SK-N-SH (cell line): ENCODE results near the gene SH3GL2. TPM values are rescaled to one million over a fixed set of nuclear protein-coding genes. Genes with fewer than 3 reads are reported as not detected.

Experiments
- CTCF ChIA-PET: fragments of 300-600, 350-600 bp; formaldehyde crosslinking; extraction: SDS; loops from one replicate; lab custom pipeline; 2021; lab: Yijun Ruan, JAX
- POLR2A ChIA-PET: fragments of 350-600 bp; sonication (Branson Sonifier 250); formaldehyde crosslinking; extraction: SDS; loops from one replicate; lab custom pipeline; 2020; ENCODE audit warnings: antibody characterized with exemption, inconsistent platforms; lab: Yijun Ruan, JAX
- DNase-seq: peaks from one replicate; pipeline ENCODE4 v3.0.0; 2012
- H2AFZ ChIP-seq: fragments of 200-600 bp; sonication (generic); 2 replicates; pipeline ENCODE4 v1.8.1; 2016; ENCODE audit warnings: antibody characterized with exemption, mild to moderate bottlenecking, low read depth
- H3F3A ChIP-seq: fragments of 200-600 bp; sonication (generic); replicated peaks from 2 replicates; pipeline ENCODE3; 2016; ENCODE audit warnings: antibody characterized with exemption, mild to moderate bottlenecking; ENCODE audit not compliant: insufficient read depth
- H3K27ac ChIP-seq, 2 experiments: fragments of 200-500 bp in 1 of 2; fragments of 200-600 bp in 1 of 2; sonication (Bioruptor generic) in 1 of 2; sonication (generic), shearing (Covaris generic) in 1 of 2; 2 replicates each; pipeline versions ENCODE4 v1.5.1 to v1.6.1; 2014 to 2016; ENCODE audit warnings: low read depth in 2 of 2, inconsistent platforms in 1 of 2, low read length in 1 of 2, mild to moderate bottlenecking in 1 of 2, mixed read lengths in 1 of 2
- H3K27me3 ChIP-seq: fragments of 200-600 bp; sonication (generic), shearing (Covaris generic); 2 replicates; pipeline ENCODE4 v1.6.1; 2016; ENCODE audit warnings: mixed run types; ENCODE audit not compliant: insufficient read depth
- H3K36me3 ChIP-seq, 2 experiments: fragments of 200-500 bp in 1 of 2; fragments of 200-600 bp in 1 of 2; sonication (Bioruptor generic) in 1 of 2; sonication (generic) in 1 of 2; replicated peaks in 1 of 2; 2 replicates each; pipeline versions ENCODE3 to v1.5.1; 2014 to 2016; ENCODE audit warnings: low read length in 1 of 2, mild to moderate bottlenecking in 1 of 2; ENCODE audit not compliant: insufficient read depth in 2 of 2, control insufficient read depth in 1 of 2
- H3K4me1 ChIP-seq, 2 experiments: fragments of 200-500 bp in 1 of 2; fragments of 200-600 bp in 1 of 2; sonication (Bioruptor generic) in 1 of 2; sonication (generic), shearing (Covaris generic) in 1 of 2; 2 replicates each; pipeline versions ENCODE4 v1.5.1 to v1.6.1; 2014 to 2016; ENCODE audit warnings: low read depth in 1 of 2, low read length in 1 of 2, mixed run types in 1 of 2; ENCODE audit not compliant: insufficient read depth in 2 of 2, control insufficient read depth in 1 of 2
- H3K4me2 ChIP-seq: fragments of 200-600 bp; sonication (generic), shearing (Covaris generic); 2 replicates; pipeline ENCODE4 v1.6.1; 2017; ENCODE audit warnings: mixed run types
- H3K4me3 ChIP-seq, 2 experiments: fragments of 200-500 bp in 1 of 2; fragments of 200-600 bp in 1 of 2; sonication (Bioruptor generic) in 1 of 2; sonication (generic), shearing (Covaris generic) in 1 of 2; 2 replicates each; pipeline versions ENCODE4 v1.5.1 to v1.8.1; 2014 to 2016; ENCODE audit warnings: low read depth in 2 of 2, inconsistent platforms in 1 of 2, low read length in 1 of 2, mild to moderate bottlenecking in 1 of 2, mixed read lengths in 1 of 2, moderate library complexity in 1 of 2
- H3K79me2 ChIP-seq: fragments of 200-600 bp; sonication (generic); 2 replicates; pipeline ENCODE4 v1.8.1; 2017; ENCODE audit warnings: mild to moderate bottlenecking; ENCODE audit not compliant: insufficient read depth
- H3K9ac ChIP-seq: fragments of 200-600 bp; sonication (generic); 2 replicates; pipeline ENCODE4 v1.6.1; 2017; ENCODE audit warnings: mixed run types
- H3K9me2 ChIP-seq: fragments of 200-600 bp; sonication (generic); 2 replicates; pipeline ENCODE4 v1.6.1; 2017; ENCODE audit warnings: mixed run types
- H3K9me3 ChIP-seq: fragments of 200-600 bp; sonication (generic); 2 replicates; pipeline ENCODE4 v1.6.1; 2017; ENCODE audit warnings: mixed run types, mild to moderate bottlenecking, moderate library complexity
- H4K20me1 ChIP-seq: fragments of 200-600 bp; sonication (generic); 2 replicates; pipeline ENCODE4 v1.6.1; 2017; ENCODE audit warnings: mild to moderate bottlenecking, mixed run types; ENCODE audit not compliant: insufficient read depth
- CHD2 ChIP-seq: fragments of 150-350 bp; IDR thresholded peaks from 2 replicates; pipeline ENCODE4 v1.6.1; 2018; ENCODE audit warnings: low read length; ENCODE audit not compliant: partially characterized antibody
- ELF1 ChIP-seq: IDR thresholded peaks from 2 replicates; pipeline ENCODE4 v1.4.0; 2012
- EP300 ChIP-seq, 2 experiments: IDR thresholded peaks; 2 replicates each; pipeline versions ENCODE4 v1.4.0 to v1.6.1; 2012; ENCODE audit warnings: borderline replicate concordance in 1 of 2, low read depth in 1 of 2, low read length in 1 of 2
- FOSL2 ChIP-seq: IDR thresholded peaks from 2 replicates; pipeline ENCODE4 v1.4.0; 2012; ENCODE audit warnings: low read depth, mild to moderate bottlenecking, moderate library complexity, borderline replicate concordance
- FOXM1 ChIP-seq: IDR thresholded peaks from 2 replicates; pipeline ENCODE4 v1.4.0; 2012; ENCODE audit warnings: low read depth, mild to moderate bottlenecking
- GATA2 ChIP-seq: sonication (generic); formaldehyde crosslinking; IDR thresholded peaks from 2 replicates; pipeline ENCODE4 v1.5.0; 2020; ENCODE audit warnings: mild to moderate bottlenecking, missing genetic modification reagents
- JUND ChIP-seq: IDR thresholded peaks from 2 replicates; pipeline ENCODE4 v1.4.0; 2012
- MEF2A ChIP-seq: IDR thresholded peaks from 2 replicates; pipeline ENCODE4 v1.4.0; 2012; ENCODE audit warnings: low read depth, borderline replicate concordance
- MXI1 ChIP-seq: IDR thresholded peaks from 2 replicates; pipeline ENCODE4 v1.6.1; 2012; ENCODE audit warnings: mild to moderate bottlenecking, low read depth, low read length, improper control_type of control experiment
- NFIC ChIP-seq: IDR thresholded peaks from 2 replicates; pipeline ENCODE4 v1.4.0; 2012; ENCODE audit warnings: borderline replicate concordance
- NRF1 ChIP-seq: IDR thresholded peaks from 2 replicates; pipeline ENCODE4 v1.6.1; 2012; ENCODE audit warnings: low read depth, mild to moderate bottlenecking, low read length
- RAD21 ChIP-seq: IDR thresholded peaks from 2 replicates; pipeline ENCODE4 v1.6.1; 2012; ENCODE audit warnings: mild to moderate bottlenecking, low read length
- RCOR1 ChIP-seq: fragments of 150-350 bp; IDR thresholded peaks from 2 replicates; pipeline ENCODE4 v1.6.1; 2017; ENCODE audit warnings: antibody characterized with exemption, low read length
- RFX5 ChIP-seq: IDR thresholded peaks from 2 replicates; pipeline ENCODE4 v1.6.1; 2012; ENCODE audit warnings: mild to moderate bottlenecking, improper control_type of control experiment, low read length
- SMC3 ChIP-seq: IDR thresholded peaks from 2 replicates; pipeline ENCODE4 v1.6.1; 2012; ENCODE audit warnings: low read depth, low read length, improper control_type of control experiment
- YY1 ChIP-seq: IDR thresholded peaks from 2 replicates; pipeline ENCODE4 v1.4.0; 2012; ENCODE audit warnings: low read depth, mild to moderate bottlenecking
- WGBS: methylation state at CpG from one replicate; pipeline ENCODE4 v1.1.6; 2017; ENCODE audit warnings: low lambda C conversion rate; 5-methylcytosine and 5-hydroxymethylcytosine counted together
- polyA plus RNA-seq, 3 experiments: library from polyadenylated mRNA; depleted of rRNA; stranded (reverse); fragments of >200 nt; gene quantifications; 2 replicates each; pipeline ENCODE4 v1.2.3, GENCODE V29; 2012
- TF ChIP-seq, protein P1 (sequence below): fragments of 150-350 bp; IDR thresholded peaks from 2 replicates; pipeline ENCODE4 v1.6.1; 2017; ENCODE audit warnings: antibody characterized with exemption, low read length, low read depth, borderline replicate concordance
- TF ChIP-seq, protein P2 (sequence below): fragments of 200-600 bp; sonication (generic); IDR thresholded peaks from 2 replicates; pipeline ENCODE4 v1.6.1; 2017; ENCODE audit warnings: antibody characterized with exemption, mild to moderate bottlenecking, moderate library complexity
- TF ChIP-seq, protein P3 (sequence below): IDR thresholded peaks from 2 replicates; pipeline ENCODE4; 2012

Gene SH3GL2
- polyA plus RNA-seq, 1 of the 3 experiments (the other 2 are of a cell fraction) = 0.05 TPM

DNA sequence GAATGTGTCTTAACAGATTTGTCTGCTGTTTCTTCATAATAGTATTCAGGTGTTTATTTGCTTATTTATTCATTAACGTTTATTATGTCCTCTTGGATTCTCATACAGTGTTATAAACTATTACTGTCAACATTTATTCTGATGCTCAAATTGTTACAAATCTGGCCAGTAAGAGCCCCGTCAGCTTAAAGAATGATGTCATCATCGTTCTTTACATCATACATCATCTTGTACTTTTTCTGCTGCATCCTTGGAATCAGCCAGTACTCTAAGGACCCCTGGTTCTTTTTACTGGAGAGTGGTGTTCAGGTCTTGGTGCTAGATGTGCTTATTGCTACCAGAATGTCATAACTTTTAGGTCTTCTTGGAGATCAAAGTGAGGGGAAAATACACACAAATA, 86.6 kb downstream of the SH3GL2 start (continued):
- TF ChIP-seq, protein P1, sequence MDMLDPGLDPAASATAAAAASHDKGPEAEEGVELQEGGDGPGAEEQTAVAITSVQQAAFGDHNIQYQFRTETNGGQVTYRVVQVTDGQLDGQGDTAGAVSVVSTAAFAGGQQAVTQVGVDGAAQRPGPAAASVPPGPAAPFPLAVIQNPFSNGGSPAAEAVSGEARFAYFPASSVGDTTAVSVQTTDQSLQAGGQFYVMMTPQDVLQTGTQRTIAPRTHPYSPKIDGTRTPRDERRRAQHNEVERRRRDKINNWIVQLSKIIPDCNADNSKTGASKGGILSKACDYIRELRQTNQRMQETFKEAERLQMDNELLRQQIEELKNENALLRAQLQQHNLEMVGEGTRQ = no peak
- TF ChIP-seq RAD21 = no peak
- no peak for TF ChIP-seq RFX5
- TF ChIP-seq GATA2 = no peak
- TF ChIP-seq FOSL2 = no peak
- TF ChIP-seq JUND = no peak
- TF ChIP-seq YY1 = no peak
- TF ChIP-seq ELF1 = no peak
- no peak for TF ChIP-seq FOXM1
- TF ChIP-seq, protein P2, sequence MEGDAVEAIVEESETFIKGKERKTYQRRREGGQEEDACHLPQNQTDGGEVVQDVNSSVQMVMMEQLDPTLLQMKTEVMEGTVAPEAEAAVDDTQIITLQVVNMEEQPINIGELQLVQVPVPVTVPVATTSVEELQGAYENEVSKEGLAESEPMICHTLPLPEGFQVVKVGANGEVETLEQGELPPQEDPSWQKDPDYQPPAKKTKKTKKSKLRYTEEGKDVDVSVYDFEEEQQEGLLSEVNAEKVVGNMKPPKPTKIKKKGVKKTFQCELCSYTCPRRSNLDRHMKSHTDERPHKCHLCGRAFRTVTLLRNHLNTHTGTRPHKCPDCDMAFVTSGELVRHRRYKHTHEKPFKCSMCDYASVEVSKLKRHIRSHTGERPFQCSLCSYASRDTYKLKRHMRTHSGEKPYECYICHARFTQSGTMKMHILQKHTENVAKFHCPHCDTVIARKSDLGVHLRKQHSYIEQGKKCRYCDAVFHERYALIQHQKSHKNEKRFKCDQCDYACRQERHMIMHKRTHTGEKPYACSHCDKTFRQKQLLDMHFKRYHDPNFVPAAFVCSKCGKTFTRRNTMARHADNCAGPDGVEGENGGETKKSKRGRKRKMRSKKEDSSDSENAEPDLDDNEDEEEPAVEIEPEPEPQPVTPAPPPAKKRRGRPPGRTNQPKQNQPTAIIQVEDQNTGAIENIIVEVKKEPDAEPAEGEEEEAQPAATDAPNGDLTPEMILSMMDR = no peak
- TF ChIP-seq MXI1 = no peak

DNA sequence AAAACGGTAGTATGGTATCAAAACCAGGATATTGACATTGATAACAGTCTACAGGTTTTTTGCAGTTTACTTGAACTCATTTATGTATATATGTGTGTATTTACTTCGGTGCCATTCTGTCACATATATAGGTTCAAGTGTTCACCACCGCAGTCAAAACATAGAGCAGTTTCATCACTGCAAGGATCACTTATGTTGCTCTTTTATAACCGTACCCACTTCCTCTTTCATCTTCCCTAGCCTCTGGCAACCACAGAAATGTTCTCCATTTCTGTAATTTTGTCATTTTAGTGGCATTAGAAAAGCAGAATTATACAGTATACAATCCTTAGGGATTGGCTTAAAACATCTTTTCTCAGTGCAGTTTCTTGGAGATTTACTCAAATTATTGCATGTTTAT, 90.3 kb downstream of the SH3GL2 start:
- no peaks in the 10 kb centered on the region for H3F3A ChIP-seq
- no peaks in the 10 kb centered on the region for H3K27me3 ChIP-seq
- ChIA-PET CTCF (no interaction called here), POLR2A (no interaction called here)
- H3K9me3 ChIP-seq = no peaks in the 10 kb centered on the region
- TF ChIP-seq, protein P2 = no peak
- TF ChIP-seq, protein P3, sequence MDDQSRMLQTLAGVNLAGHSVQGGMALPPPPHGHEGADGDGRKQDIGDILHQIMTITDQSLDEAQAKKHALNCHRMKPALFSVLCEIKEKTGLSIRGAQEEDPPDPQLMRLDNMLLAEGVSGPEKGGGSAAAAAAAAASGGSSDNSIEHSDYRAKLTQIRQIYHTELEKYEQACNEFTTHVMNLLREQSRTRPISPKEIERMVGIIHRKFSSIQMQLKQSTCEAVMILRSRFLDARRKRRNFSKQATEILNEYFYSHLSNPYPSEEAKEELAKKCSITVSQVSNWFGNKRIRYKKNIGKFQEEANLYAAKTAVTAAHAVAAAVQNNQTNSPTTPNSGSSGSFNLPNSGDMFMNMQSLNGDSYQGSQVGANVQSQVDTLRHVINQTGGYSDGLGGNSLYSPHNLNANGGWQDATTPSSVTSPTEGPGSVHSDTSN = no peak
- TF ChIP-seq MEF2A (no peak), JUND (no peak), CHD2 (no peak), EP300 (IDR thresholded peaks at IDR 0.05; ENCODE audit: borderline replicate concordance in 1 of 2, low read depth in 1 of 2, low read length in 1 of 2) (no peak), RCOR1 (no peak), FOXM1 (no peak), NRF1 (no peak), GATA2 (no peak), NFIC (no peak), SMC3 (no peak), RAD21 (no peak), RFX5 (no peak)
- TF ChIP-seq, protein P1 = no peak
- no peak overlapping the region for H2AFZ ChIP-seq
- no peak for DNase-seq
- no peaks in the 10 kb centered on the region for H3K79me2 ChIP-seq
- WGBS = 3% methylated on average over 4 of the region's 4 CpGs
- H3K9ac ChIP-seq = no peak overlapping the region
- no peak overlapping the region for H3K4me2 ChIP-seq
- H3K4me1 ChIP-seq = no peaks in the 10 kb centered on the region
- H3K9me2 ChIP-seq = no peaks in the 10 kb centered on the region
- H4K20me1 ChIP-seq = no peaks in the 10 kb centered on the region
- H3K36me3 ChIP-seq = no peaks in the 10 kb centered on the region
- no peak overlapping the region for H3K4me3 ChIP-seq
- H3K27ac ChIP-seq = no peak overlapping the region
